Stomach (tissue), 9 donors: ENCODE results near the gene SIRT1. TPM values are rescaled to one million over a fixed set of nuclear protein-coding genes. Genes with fewer than 3 reads are reported as not detected.

Experiments used
- DNase-seq, 2 donors: peaks; one replicate each; pipeline versions ENCODE4 v3.0.0 to v3.0.0-alpha.2; 2013 to 2019
- H3K27ac ChIP-seq, 5 donors: fragments of 200-600 bp in 4 of 5; sonication (generic) in 4 of 5; one replicate each; pipeline ENCODE4 v1.5.1; 2013 to 2019; ENCODE audit warnings: mild to moderate bottlenecking in 1 of 5, moderate library complexity in 1 of 5
- H3K27me3 ChIP-seq, 3 donors: fragments of 200-600 bp; sonication (generic); one replicate each; pipeline ENCODE4 v1.5.1; 2017 to 2019; ENCODE audit warnings: mixed run types in 1 of 3
- H3K36me3 ChIP-seq, 4 donors: fragments of 200-600 bp; sonication (generic); 1 replicate in 3 of 4; 2 replicates in 1 of 4; pipeline ENCODE4 v1.5.1; 2016 to 2019
- H3K4me1 ChIP-seq, 4 donors: fragments of 200-600 bp; sonication (generic); one replicate each; pipeline ENCODE4 v1.5.1; 2016 to 2019
- H3K4me3 ChIP-seq, 4 donors: fragments of 200-600 bp; sonication (generic) in 3 of 4; one replicate each; pipeline ENCODE4 v1.5.1; 2016 to 2019; ENCODE audit warnings: mild to moderate bottlenecking in 1 of 4
- H3K9me3 ChIP-seq, 4 donors: fragments of 200-600 bp; sonication (generic); one replicate each; pipeline ENCODE4 v1.5.1; 2016 to 2019
- CTCF ChIP-seq, 7 experiments: fragments of 450-650 bp in 4 of 7; fragments of 200-600 bp in 3 of 7; sonication (generic) in 3 of 7; IDR thresholded peaks; one replicate each; pipeline ENCODE4 v1.5.1; 2016 to 2019; ENCODE audit warnings: antibody characterized with exemption in 7 of 7, control low read depth in 2 of 7, mild to moderate bottlenecking in 1 of 7
- EP300 ChIP-seq: sonication (generic); formaldehyde crosslinking; IDR thresholded peaks from one replicate; pipeline ENCODE4 v1.6.1; 2017; ENCODE audit warnings: antibody characterized with exemption
- POLR2A ChIP-seq, 4 donors: fragments of 450-650 bp; IDR thresholded peaks; one replicate each; pipeline ENCODE4 v1.6.1; 2016; ENCODE audit warnings: antibody characterized with exemption in 4 of 4, control low read depth in 2 of 4, mild to moderate bottlenecking in 1 of 4, moderate library complexity in 1 of 4
- POLR2AphosphoS5 ChIP-seq, 3 donors: sonication (generic); formaldehyde crosslinking; IDR thresholded peaks; one replicate each; pipeline ENCODE4 v1.6.1; 2016; ENCODE audit warnings: antibody characterized with exemption in 3 of 3
- WGBS, 5 donors: extraction: QIAGEN DNeasy Blood & Tissue Kit in 3 of 5; methylation state at CpG; one replicate each; pipeline versions ENCODE4 v1.1.5 to v1.1.7; 2013 to 2018; 5-methylcytosine and 5-hydroxymethylcytosine counted together
- intact Hi-C: fragments of 100-400 bp; cut with DNase I; formaldehyde crosslinking; loops from one replicate; pipeline ENCODE4 v1.15.1; 2023; ENCODE audit warnings: low total_unique reads
- polyA plus RNA-seq, 3 donors: library from polyadenylated mRNA; stranded (reverse); fragments of 200-250 nt; gene quantifications; one replicate each; pipeline ENCODE4 v1.2.3, GENCODE V29; 2013
- total RNA-seq, 5 donors: library from RNA; depleted of rRNA; stranded (reverse); fragments of >200 nt; gene quantifications; one replicate each; pipeline versions ENCODE4 v1.1.0 to v1.2.3, GENCODE V29; 2014 to 2016
- donor health status: healthy with polysubstance abuse.
- donor health status: Bipolar disorder and iron deficiency.
- donor health status: healthy.

Gene SIRT1
- total and polyA plus RNA-seq, 8 donors = 7.7 to 41.4 (median 17.0) TPM

GRCh38 chr10:67858971-67859370 lies 25.5 kb upstream of the SIRT1 start:
- no peak for DNase-seq
- Histone ChIP-seq H3K4me1 (peaks cover 0 to 3% (median 0%) of the 10 kb centered on the region in 4 donors), H3K27ac (no peak overlapping the region), H3K9me3 (no peaks in the 10 kb centered on the region), H3K27me3 (no peaks in the 10 kb centered on the region), H3K36me3 (no peaks in the 10 kb centered on the region), H3K4me3 (no peak overlapping the region)
- WGBS, 5 donors = 87 to 96% (median 95%) methylated on average over 2 of the region's 2 CpGs
- TF ChIP-seq EP300 (no peak), POLR2A (IDR thresholded peaks at IDR 0.05) (no peak), CTCF (IDR thresholded peaks at IDR 0.05) (no peak), POLR2AphosphoS5 (IDR thresholded peaks at IDR 0.05) (no peak)
- intact Hi-C loops = loop anchor here (10.0 kb wide), 1 partner anchor 296 kb away; no protein-coding TSS in a partner anchor

- no peak for DNase-seq
- H3K36me3 ChIP-seq = no peaks in the 10 kb centered on the region
- H3K4me3 ChIP-seq = no peak overlapping the region
- H3K4me1 ChIP-seq = no peaks in the 10 kb centered on the region
- 68 to 86% (median 72%) methylated on average over 4 of the region's 4 CpGs for WGBS, 5 donors
- H3K27me3 ChIP-seq = no peaks in the 10 kb centered on the region
- H3K27ac ChIP-seq = no peak overlapping the region
- intact Hi-C loops = no loop called here
- TF ChIP-seq POLR2A (IDR thresholded peaks at IDR 0.05) = no peak
- no peak for TF ChIP-seq CTCF (IDR thresholded peaks at IDR 0.05)
- no peak for TF ChIP-seq POLR2AphosphoS5 (IDR thresholded peaks at IDR 0.05)
- TF ChIP-seq EP300 = no peak
- no peaks in the 10 kb centered on the region for H3K9me3 ChIP-seq
Observed at GRCh38 chr10:67861750-67862432, 22.6 kb upstream of the SIRT1 start.

- WGBS, 5 donors = 70 to 92% (median 78%) methylated on average over 2 of the region's 2 CpGs
- Histone ChIP-seq H3K4me3 (no peak overlapping the region), H3K27me3 (no peaks in the 10 kb centered on the region), H3K27ac (no peak overlapping the region), H3K4me1 (no peaks in the 10 kb centered on the region), H3K9me3 (no peaks in the 10 kb centered on the region), H3K36me3 (no peaks in the 10 kb centered on the region)
- no peak for DNase-seq
- TF ChIP-seq CTCF (IDR thresholded peaks at IDR 0.05) = no peak
- no peak for TF ChIP-seq EP300
- TF ChIP-seq POLR2AphosphoS5 (IDR thresholded peaks at IDR 0.05) = no peak
- no peak for TF ChIP-seq POLR2A (IDR thresholded peaks at IDR 0.05)
- intact Hi-C loops = no loop called here
Observed at GRCh38 chr10:67863094-67863493, 21.4 kb upstream of the SIRT1 start.

- WGBS, 5 donors = 70 to 80% (median 79%) methylated on average over 10 of the region's 10 CpGs
- no peak for DNase-seq
- H3K4me3 ChIP-seq = no peak overlapping the region
- intact Hi-C loops = no loop called here
- TF ChIP-seq EP300 (no peak), POLR2AphosphoS5 (IDR thresholded peaks at IDR 0.05) (no peak), POLR2A (IDR thresholded peaks at IDR 0.05) (no peak), CTCF (IDR thresholded peaks at IDR 0.05) (no peak)
- H3K36me3 ChIP-seq = no peaks in the 10 kb centered on the region
- H3K9me3 ChIP-seq = no peaks in the 10 kb centered on the region
- H3K27ac ChIP-seq = no peak overlapping the region
- no peaks in the 10 kb centered on the region for H3K27me3 ChIP-seq
- no peaks in the 10 kb centered on the region for H3K4me1 ChIP-seq
Observed at GRCh38 chr10:67864607-67865371, 19.7 kb upstream of the SIRT1 start.
